ENCODE data around the gene TRIM45.

Gene TRIM45

DNA sequence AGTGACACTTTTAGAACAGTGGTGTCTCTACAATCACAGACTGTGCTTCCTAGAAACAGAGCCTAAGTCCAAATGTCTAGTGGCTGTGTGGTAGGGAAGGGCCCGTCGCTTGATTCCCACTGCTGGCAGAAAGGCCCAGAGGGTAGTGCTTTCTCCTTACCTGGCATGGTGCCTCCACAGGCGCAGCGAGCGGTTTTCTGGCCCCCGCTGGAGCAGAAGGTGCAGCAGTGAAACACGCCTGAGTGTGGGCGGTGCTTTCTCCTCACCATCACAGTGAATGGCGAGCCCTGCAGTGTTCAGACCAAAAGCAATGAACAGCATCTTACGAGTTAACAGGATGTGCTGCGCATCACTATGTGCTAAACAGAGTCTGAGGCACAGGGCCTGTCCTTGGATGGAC, 8.3 kb downstream of the TRIM45 start:
- CTCF ChIA-PET: interaction anchor here (0.6 to 1.8 kb wide), 4 partner anchors 9 to 176 kb away, joined by 3 to 10 read pairs (median 5); no protein-coding TSS in a partner anchor
- TF ChIP-seq, protein P1, sequence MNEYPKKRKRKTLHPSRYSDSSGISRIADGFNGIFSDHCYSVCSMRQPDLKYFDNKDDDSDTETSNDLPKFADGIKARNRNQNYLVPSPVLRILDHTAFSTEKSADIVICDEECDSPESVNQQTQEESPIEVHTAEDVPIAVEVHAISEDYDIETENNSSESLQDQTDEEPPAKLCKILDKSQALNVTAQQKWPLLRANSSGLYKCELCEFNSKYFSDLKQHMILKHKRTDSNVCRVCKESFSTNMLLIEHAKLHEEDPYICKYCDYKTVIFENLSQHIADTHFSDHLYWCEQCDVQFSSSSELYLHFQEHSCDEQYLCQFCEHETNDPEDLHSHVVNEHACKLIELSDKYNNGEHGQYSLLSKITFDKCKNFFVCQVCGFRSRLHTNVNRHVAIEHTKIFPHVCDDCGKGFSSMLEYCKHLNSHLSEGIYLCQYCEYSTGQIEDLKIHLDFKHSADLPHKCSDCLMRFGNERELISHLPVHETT (tag by site-specific recombination; IDR thresholded peaks at IDR 0.05): no peak
- no peak for TF ChIP-seq ZNF548 (tag by site-specific recombination; IDR thresholded peaks at IDR 0.05)
- 0 out of 2 replicates have a peak, but pooled peaks have one; percentile 16 for TF ChIP-seq ZFHX2 (tag by site-specific recombination; conservative IDR thresholded peaks at IDR 0.05)
- H3K4me1 ChIP-seq (ENCODE audit: control insufficient read depth, insufficient read depth, low read length): no peaks in the 10 kb centered on the region
- H3K4me3 ChIP-seq (ENCODE audit: low read depth, low read length): no peak overlapping the region
- no peaks in the 10 kb centered on the region for H3K9me3 ChIP-seq (ENCODE audit: control insufficient read depth, insufficient read depth, low read depth, low read length)
- POLR2A ChIA-PET: no interaction called here
- H3K27ac ChIP-seq (ENCODE audit: extremely low read depth, low read depth, low read length): no peak overlapping the region
- peaks cover 0 to 87% of the 10 kb centered on the region in 2 experiments; a peak in 2 of 3 replicates for H3K36me3 ChIP-seq (ENCODE audit: control insufficient read depth in 2 of 2, insufficient read depth in 1 of 2, low read length in 2 of 2)

DNA sequence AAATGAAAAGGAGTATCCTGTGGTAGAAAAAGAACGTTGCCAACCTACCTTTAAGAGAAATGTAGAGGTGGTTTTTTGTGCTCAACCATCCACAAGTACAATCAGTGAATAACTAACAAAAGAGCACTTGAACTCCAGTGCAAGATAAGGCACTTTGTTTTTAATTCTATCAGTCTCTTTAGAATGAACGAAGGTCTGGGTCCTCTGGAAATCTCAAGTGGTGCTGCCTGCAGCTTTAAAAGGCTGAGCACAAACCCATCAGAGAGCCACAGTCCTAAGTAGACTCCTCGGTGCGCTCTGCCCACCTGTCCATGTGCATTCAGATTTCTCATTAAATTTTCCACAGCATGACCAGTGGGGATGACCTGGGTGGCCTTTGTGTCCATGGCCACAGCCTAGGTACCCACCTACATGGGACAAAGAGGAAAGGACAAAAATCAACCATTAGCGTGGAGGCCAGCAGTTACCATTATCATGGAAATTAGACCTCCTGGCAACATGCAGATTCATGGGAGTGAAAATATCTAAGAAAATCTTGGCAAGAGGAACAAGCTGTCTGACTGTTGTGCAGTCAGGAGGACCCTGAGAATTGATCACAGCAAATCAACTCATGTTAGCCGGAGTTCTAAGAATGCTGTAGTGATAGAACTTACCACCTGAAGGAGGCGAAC, 9.4 kb downstream of the TRIM45 start:
- TF ChIP-seq ZXDB (tag by site-specific recombination; IDR thresholded peaks at IDR 0.05): no peak
- no peak for TF ChIP-seq ZNF155 (tag by site-specific recombination; IDR thresholded peaks at IDR 0.05)
- TF ChIP-seq ZNF670 (tag by site-specific recombination; IDR thresholded peaks at IDR 0.05; ENCODE audit: low read depth): no peak
- no peak for TF ChIP-seq ZNF114 (tag by site-specific recombination; IDR thresholded peaks at IDR 0.05)
- no peak for TF ChIP-seq ZNF560 (tag by site-specific recombination; IDR thresholded peaks at IDR 0.05; ENCODE audit: borderline replicate concordance)
- TF ChIP-seq SETDB1 (IDR thresholded peaks at IDR 0.05; ENCODE audit: insufficient read length, low read length): no peak
- TF ChIP-seq ZNF501 (tag by site-specific recombination; IDR thresholded peaks at IDR 0.05): no peak
- TF ChIP-seq SALL2 (tag by site-specific recombination; IDR thresholded peaks at IDR 0.05; ENCODE audit: borderline replicate concordance): no peak
- TF ChIP-seq ZBTB8A (tag by site-specific recombination; IDR thresholded peaks at IDR 0.05): no peak
- TF ChIP-seq KLF16 (tag by site-specific recombination; IDR thresholded peaks at IDR 0.05): no peak
- TF ChIP-seq HOXA7 (CRISPR knock-in tag; IDR thresholded peaks at IDR 0.05; ENCODE audit: borderline replicate concordance): no peak
- no peak for TF ChIP-seq ZNF248 (tag by site-specific recombination; IDR thresholded peaks at IDR 0.05)
- TF ChIP-seq ZNF677 (tag by site-specific recombination; IDR thresholded peaks at IDR 0.05): no peak
- no peak for TF ChIP-seq KLF1 (tag by site-specific recombination; IDR thresholded peaks at IDR 0.05)
- no peak for TF ChIP-seq ZNF830 (tag by site-specific recombination; IDR thresholded peaks at IDR 0.05; ENCODE audit: low read depth)
- no peak for TF ChIP-seq ZNF37A (tag by site-specific recombination; IDR thresholded peaks at IDR 0.05)
- TF ChIP-seq REPIN1 (tag by site-specific recombination; IDR thresholded peaks at IDR 0.05; ENCODE audit: low read depth): no peak
- TF ChIP-seq SCRT2 (tag by site-specific recombination; IDR thresholded peaks at IDR 0.05): no peak
- no peak for TF ChIP-seq ZNF24 (tag by site-specific recombination; IDR thresholded peaks at IDR 0.05)
- TF ChIP-seq GLIS2 (tag by site-specific recombination; IDR thresholded peaks at IDR 0.05): no peak
- ChIA-PET CTCF (interaction anchor here (0.6 to 1.2 kb wide), 3 partner anchors 16 to 56 kb away, joined by 3 to 5 read pairs (median 3); no protein-coding TSS in a partner anchor), POLR2A (no interaction called here)
- H3K36me3 ChIP-seq (ENCODE audit: control insufficient read depth in 2 of 2, insufficient read depth in 1 of 2, low read length in 2 of 2): peaks cover 0 to 79% of the 10 kb centered on the region in 2 experiments; a peak in 2 of 3 replicates
- H3K4me1 ChIP-seq (ENCODE audit: control insufficient read depth, insufficient read depth, low read length): no peaks in the 10 kb centered on the region
- H3K27ac ChIP-seq (ENCODE audit: extremely low read depth, low read depth, low read length): no peak overlapping the region
- no peak overlapping the region for H3K4me3 ChIP-seq (ENCODE audit: low read depth, low read length)
- no peaks in the 10 kb centered on the region for H3K9me3 ChIP-seq (ENCODE audit: control insufficient read depth, insufficient read depth, low read depth, low read length)
